GM21737 (cell line): ENCODE measurements around the gene OLAH.

Experiments
- ATAC-seq: cut with Tn5 transposase; IDR thresholded peaks from one replicate; pipeline ENCODE4 v1.9.1; 2021; ENCODE audit warnings: mild to moderate bottlenecking, moderate library complexity; ENCODE audit not compliant: unreplicated experiment

Gene OLAH

DNA sequence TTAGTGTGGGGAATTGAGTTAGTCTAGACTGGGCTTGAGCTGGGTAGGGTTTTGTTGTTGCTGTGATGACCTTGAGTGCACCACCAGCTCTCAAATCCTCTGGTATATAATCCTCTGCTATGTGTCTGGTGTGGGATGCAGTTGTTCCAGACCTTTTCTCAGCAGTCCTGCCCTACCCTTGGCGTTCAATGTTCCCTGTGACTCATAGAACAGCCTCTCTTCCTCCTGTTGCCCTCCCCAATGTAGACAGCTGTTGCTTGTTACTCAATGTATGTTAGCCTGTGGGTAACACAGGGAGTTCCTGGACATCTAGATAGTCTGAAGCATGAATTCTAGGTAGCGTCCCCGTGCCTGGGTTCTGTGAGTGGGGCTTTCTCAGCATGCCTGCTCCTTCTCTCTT, 25.1 kb downstream of the OLAH start:
- no peak for ATAC-seq

DNA sequence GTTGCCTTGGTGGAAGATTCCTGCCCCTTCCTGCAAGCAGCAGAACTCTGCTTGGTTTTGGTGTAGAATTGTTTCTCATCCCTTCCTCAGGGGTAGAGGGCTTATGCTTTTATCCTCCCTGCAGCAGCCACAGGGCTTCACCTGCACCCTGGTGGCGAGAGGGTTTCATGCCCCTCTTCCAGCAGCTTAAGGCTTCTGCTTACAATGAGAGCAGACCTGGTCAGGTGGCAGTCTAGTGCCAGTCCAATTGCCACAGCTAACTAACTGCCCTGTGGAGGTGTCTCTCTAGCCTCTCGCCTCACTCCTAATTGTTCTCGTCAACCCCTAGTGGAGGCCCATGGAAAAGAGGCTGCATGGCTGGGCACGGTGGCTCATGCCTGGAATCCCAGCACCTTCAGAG, 25.5 kb downstream of the OLAH start:
- no peak for ATAC-seq

DNA sequence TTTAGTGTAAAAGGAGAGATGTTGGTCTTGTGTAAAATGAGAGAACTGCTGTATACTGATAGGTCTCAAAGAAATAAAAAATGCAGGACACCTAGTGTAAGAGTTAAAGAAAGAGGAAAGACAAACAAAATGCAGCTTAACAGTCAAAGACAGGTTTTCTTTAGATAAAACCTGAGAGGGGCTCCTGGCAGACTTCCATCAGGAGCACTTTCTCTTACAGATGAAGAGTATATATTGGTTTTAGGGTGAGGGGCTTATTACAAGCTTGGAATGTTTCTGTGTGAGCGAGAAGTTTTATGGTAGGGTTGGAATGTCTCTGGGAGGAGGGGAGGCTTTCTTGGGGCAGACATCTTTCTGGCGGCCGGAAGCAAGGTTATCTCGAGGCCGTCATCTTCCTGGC, 28.6 kb downstream of the OLAH start:
- ATAC-seq = no peak

DNA sequence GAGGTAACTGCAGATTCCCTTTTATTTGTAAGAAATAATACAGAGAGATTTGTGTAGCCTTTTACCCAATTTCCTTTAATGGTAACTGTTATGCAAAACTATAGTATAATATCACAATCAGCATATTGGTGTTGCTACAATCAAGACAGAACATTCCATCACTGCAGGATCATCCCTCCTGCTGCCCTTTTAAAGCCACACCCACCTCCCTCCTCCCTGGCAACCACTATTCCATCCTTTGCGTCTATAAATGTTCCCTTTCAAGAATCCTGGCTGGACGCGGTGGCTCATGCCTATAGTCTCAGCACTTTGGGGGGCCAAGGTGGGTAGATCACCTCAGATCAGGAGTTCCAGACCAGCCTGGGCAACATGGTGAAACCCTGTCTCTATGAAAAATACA, 31.7 kb downstream of the OLAH start:
- no peak for ATAC-seq

DNA sequence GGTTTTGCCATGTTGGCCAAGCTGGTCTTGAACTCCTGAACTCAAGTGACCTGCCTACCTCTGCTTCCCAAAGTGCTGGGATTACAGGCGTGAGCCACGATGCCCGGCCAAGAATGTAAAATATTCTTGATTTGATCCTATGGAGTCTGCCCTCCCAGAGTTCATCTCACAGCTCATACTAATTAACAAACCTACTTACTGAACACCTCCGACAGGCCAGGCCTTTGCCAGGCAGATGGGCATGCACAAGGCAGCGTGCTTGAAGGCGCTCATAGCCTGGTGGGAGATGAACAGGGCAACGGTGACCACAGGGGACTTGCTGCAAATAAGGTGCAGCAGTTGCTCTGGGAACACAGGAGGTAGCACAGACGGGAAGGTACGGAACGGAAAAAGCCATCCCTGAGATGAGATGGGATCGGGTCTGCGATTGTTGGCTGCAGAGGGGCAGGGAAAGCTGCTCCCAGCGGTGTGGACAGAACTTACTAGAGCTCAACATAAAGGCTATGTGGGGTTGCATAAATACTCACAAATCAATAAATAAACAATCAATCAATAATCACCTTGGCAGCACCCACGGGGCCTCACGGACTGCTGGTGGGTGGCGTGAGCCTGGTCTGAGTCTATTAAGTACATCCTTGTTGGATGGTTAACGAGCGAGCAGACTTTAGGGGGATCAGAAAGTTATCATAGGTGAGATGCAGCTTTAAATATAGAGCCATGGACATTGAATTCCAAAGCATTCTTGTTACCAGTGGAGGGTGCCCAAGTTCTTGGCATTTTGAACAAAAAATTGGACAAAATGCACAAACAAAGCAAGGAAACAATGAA, 40.1 kb downstream of the OLAH start:
- no peak for ATAC-seq

DNA sequence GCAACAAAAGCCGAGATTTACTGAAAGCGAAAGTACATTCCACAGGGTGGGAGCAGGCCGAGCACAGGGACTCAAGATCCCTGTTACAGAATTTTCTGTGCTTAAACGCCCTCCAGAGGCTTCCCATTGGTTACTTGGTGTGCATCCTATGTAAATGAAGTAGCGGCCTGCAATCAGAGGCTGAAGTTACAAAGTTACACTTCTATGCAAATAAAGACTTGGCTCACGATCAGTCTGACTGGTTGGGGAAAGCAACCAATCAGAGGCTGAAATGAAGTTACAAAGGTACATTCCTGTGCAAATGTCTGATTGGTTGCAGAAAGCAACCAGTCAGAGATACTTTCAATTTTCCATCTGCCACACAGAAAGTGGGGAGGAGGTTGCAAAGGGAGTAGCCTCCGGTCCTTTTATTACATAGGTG, 40.8 kb downstream of the OLAH start:
- ATAC-seq = no peak

DNA sequence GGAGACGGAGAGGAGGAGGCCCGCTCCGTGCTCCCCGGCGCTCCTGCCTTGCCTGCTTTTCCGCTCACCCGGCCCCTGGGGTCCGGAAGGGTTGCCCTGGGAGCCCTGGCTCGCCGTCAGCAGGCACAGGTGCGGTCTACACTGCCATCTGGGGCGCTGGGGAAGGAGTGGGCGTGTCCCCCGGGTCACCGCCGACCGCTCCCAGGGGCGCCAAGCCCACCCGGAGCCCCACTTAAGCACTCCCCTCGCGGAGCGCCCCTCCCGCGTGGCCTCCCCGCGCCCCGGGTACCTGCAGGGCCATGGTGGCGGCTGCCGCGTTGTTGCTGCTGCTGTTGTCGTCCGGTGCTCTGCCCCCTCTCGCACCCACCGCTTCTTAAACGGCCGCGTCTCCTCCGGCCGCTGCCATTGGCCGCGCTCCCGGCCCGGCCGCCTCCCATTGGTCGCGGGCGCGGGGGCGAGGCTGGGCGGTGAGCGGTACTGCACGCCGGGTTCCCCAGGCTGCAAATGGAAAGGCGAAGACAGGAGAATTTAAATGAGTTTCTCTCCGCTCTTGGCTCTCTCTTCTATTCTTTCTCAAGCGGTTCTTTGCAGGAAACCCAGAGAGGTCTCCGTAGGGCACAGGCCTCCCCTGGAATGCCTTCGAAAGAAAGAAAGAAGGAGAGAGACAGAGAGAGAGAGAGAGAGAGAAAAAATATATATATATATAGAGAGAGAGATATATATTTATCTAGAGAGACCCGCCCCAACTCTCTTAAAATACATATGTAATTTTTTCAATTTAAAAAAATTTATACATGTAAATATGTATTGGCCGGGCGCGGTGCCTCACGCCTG, 44.9 kb downstream of the OLAH start, which contains the start of gene ACBD7:
Gene ACBD7, minus strand, starts transcription at position 349 of the 834 bp plus-strand sequence. Its CDS starts 48 bp downstream, at position 301.
- peak; percentile 98 for ATAC-seq

DNA sequence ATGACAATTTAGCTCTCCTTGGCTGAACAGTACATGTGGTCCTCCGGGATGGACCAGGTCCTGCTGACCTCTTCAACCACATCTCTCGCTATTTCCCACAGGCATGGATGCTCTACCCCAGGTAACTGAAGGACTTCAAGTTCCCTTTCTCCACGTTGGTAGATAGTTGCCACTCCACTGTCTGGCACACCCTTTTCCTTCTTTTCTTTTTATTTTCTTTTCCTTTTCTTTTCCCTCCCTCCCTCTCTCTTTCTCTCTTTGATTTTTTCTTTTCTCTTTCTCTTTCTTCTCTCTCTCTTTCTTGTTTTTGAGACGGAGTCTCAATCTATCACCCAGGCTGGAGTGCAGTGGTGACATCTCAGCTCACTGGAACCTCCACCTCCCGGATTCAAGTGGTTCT, 47.7 kb downstream of the OLAH start:
- ATAC-seq = no peak

DNA sequence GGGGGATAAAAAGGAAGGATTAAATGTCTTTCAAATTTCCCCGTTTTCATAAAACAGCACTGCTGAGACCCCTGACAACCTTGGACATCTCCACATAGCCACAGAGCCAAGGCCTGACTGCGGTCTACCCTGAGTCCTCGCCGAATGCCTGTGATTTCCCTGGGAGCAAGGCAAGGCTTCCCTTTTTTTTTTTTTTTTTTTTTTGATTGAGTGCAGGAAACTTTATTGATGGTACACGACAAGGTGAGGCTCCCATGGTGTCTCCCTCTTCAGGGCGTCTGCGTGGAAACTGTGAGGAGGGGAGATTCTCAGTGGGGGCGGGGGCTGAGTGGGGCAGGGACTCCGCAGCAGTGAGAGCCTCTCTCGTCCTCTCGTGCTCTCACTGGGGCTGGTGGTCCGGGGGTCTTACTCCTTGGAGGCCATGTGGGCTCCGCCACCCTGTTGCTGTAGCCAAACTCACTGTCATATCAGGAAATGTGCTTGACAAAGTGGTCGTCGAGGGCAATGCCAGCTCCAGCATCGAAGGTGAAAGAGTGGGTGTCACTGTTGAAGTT, 49.2 kb downstream of the OLAH start:
- no peak for ATAC-seq

DNA sequence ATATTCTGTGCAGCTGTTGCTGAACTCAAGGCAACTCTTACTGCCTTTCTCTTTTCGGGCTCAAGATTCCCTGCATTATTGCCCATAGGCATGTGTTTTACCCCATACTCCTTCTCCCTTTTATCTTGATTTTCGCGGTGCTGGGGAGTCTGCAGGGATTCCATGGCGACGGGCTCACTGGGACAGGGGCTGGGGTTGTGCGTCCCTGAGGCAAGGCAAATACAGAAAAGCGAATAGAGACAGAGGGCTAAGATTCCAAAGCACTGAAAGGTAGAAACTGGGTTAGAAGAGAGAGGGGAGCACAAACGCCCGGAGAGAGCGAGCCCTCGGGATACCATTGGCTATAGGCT, 52.9 kb downstream of the OLAH start:
- peak; percentile 18 for ATAC-seq

DNA sequence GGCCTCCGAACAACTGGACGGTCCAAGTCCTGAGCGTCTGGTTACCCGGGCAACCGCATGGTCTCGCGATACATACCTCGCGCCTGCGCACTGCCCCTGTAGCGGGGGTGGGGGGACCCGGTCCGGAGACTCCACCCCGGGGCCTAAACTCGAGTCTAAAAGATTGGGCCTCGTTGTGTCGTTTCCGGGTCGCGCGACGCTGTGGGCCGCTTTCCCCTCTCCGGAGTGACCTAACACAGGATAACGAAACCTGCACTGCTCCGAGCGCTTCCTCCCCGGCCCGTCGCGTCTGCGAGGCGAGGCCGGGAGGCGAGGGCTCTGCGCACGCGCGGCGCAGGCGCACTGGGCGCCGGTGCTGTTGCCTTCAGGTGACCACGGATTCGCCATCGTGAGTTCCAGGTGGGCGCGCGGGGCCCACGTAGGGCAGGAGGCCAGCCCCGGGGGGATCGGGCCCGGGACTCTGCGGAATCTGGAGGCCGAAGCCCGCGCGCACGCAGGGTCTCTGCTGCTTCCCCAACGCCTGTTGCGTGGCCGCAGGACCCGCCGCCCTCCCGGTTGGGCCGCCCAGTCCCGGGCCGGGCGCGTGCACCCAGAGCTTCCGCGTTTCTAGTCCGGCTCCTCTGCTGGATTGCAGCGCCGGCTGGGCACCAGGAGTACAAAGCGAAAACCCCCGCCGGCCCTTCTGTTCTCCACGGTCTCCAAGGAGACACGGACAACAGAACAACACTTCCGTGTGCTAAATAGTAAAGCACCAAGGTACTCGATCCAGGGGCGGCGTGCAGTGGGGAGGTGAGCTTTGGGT, 53.5 kb downstream of the OLAH start, which contains the start of gene RPP38:
Gene RPP38, plus strand, starts transcription at position 345 of the 802 bp plus-strand sequence. CDS start 5,960 bp downstream, outside the sequence.
- peak; percentile 76 for ATAC-seq

DNA sequence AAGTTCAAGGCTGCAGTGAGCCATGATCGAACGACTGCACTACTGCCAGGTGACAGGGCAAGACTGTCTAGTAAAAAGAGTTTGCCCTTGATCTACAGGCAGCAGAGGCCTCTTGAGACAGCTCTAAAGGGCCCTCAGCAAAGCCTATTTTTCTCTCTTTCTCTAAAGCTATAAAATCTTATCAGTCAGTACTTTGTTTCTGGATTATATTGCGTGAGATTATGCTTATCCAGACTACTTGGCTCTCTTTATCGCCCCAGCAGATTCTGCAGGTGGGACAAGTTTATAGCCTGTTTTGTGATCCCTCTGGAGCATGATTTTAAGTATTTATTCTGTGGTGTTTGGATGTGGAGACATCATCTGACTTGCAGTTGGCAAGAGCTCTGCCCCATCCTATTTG, 56.1 kb downstream of the OLAH start:
- ATAC-seq = no peak

DNA sequence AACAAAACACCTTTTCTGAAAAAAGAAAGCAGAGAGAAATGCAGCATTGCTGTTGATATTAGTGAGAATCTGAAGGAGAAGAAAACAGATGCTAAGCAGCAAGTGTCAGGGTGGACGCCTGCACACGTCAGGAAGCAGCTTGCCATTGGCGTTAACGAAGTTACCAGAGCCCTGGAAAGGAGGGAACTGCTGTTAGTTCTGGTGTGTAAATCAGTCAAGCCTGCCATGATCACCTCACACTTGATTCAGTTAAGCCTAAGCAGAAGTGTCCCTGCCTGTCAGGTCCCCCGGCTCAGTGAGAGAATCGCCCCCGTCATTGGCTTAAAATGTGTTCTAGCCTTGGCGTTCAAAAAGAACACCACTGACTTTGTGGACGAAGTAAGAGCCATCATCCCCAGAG, 59.8 kb downstream of the OLAH start:
- no peak for ATAC-seq

DNA sequence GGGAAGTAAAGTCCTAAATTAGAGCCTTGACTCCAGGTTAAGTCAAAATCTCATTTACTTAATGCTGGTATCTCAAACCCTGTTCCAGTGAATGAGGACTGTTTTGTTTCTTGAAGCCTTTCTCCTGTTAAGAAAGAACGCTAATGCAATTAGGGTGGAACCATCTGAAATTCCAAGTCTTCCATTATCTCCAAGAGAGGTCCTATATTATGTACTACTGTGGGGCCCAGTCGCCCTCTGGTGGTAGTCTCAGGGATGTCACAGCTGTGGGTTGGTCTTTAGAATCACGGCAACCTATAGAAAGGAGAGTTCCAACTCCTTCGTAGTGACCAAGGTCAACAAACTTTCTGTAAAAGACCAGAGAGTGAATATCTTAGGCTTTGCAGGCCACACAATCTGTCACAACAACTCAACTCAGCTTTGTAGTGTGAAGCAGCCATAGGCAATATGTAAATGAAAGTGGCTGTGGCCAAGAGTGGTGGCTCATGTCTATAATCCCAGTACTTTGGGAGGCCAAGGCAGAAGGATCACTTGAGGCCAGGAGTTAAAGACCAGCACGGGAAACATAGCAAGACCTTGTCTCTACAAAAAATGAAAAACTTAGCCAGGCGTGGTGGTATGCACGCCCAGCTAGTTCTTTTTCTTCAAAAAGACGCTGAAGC, 62.7 kb downstream of the OLAH start:
- peak; percentile 77 for ATAC-seq

DNA sequence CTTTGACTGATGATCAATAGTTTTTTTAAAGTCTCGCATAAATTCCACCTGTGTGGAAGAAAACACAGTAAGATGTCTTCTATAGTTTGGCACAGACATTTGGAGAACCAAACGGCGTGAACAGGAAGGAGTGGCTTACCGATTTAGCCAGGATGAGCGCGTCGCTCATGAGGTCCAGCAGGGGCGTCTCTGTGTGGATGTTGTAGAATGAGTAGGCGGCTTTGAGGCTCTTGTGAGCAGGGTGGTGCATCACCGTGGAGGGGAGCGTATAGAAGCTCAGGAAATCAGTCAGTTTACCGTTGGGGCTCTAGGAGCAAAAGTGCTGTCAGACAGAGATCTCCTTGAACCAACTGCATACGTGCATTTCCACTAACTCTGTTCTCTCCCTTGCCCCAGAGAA, 68.9 kb downstream of the OLAH start:
- no peak for ATAC-seq

DNA sequence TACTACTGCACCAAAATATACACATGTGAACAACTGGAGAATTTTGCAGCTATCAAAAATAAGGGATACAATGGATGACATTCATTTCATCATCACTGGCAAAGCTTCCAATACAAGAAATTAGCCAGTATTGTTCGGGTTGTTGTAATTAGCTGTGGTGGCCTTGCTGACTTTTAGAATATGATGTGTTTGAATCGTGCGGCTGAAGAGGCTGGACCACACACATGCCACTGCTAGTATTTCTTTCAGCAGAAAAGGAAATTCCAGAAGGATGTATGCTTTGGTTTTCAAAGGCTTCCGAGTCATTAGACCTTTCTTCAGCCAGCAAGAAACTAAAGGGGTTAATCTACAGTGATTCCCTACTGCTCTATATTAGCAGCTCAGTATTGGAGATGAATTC, 70.0 kb downstream of the OLAH start:
- ATAC-seq = no peak

DNA sequence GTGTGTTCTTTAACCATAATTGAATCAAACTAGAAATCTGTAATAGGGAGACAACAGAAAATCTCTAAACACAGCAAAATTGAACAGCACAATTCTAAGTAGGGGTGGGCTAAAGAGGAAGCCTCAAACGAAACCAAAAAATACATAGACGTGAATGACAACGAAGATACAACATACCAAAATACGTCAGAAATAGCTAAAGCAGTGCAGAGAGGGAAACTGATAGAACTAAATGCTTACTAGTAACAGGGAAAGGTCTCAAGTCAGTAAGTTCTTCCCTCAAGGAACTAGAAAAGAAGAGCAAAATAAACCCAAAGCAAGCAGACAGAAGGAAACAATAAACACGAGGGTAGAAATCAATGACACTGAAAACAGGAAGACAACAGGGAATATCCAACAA, 72.5 kb downstream of the OLAH start:
- ATAC-seq = no peak

DNA sequence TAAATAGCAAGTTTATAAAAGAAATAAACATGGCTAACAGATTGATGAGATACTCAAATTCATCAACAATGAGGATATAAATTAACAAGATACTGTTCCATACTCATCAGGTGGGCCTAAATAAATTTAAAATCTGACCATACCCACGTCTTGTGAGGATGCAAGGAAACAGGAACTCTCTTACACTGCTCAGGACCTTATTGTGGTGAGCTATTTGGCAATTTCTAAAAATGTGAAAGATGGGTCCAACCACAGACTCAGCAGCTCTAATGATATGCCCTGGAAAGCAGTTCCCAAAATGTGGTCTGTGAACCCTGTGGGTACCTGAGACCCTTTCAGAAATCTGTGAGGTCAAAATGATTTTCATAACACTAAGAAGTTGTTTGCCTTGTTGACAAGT, 74.9 kb downstream of the OLAH start:
- ATAC-seq = no peak

DNA sequence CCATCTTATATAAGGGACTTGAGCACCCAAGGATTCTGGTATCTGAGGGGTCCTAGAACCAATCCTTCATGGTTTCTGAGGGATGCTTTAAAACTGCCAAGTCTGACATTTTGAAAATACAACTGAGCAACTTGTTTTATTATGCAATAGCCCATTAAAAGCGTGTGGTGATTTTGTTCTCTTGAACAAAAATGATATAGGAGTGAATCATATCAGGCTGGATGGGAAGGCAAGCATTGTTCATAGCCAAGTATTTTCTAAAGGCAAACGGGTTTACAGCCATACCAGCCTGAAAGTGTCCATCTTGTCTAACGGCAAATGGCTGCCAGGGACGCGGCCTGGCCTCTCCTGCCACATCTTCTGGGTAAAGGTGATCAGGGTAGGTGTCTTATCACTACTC, 76.8 kb downstream of the OLAH start:
- no peak for ATAC-seq

DNA sequence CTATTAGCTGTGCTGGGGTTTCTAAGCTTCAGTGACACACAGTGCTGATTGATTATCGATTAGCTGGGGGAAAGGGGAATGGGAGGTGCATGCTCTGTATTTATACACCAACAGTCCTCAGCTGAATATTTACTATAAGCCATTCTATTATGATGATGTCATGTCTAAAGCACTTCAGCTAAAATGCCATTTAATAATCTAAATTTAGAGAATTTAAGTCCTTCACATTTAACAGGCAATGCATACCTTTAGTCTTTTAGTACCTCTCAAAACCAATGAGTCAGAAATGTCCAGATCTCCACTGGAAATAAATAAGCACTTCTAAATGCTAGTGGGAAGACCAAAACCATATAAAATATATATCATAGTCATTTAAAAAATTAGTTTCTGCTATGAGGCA, 78.0 kb downstream of the OLAH start:
- ATAC-seq = no peak
